ENCODE results near the gene DHRS3. TPM values are rescaled to one million over a fixed set of nuclear protein-coding genes. Genes with fewer than 3 reads are reported as not detected.

Gene DHRS3
- total and polyA plus RNA-seq, 8 donors: 47.7 to 98.6 (median 62.0) TPM

- 82 to 94% methylated on average over 2 of the region's 2 CpGs for WGBS, 2 donors
- no peak for TF ChIP-seq CTCF (IDR thresholded peaks at IDR 0.05)
- DNase-seq (no peak), FAIRE-seq (no peak), ATAC-seq (no peak)
- Histone ChIP-seq H3K27me3 (no peaks in the 10 kb centered on the region), H3K4me1 (no peaks in the 10 kb centered on the region), H3K9me3 (no peaks in the 10 kb centered on the region), H3K27ac (no peak overlapping the region), H3K4me3 (no peak overlapping the region), H3K36me3 (no peaks in the 10 kb centered on the region)
- intact Hi-C loops (cut with DNase I): no loop called here
Measured at GRCh38 chr1:12644829-12645228, 26.8 kb upstream of the DHRS3 start.

GRCh38 chr1:12644237-12644636, 26.2 kb upstream of the DHRS3 start:
- no peak overlapping the region for H3K27ac ChIP-seq
- DNase-seq: no peak
- H3K4me3 ChIP-seq: no peak overlapping the region
- no peak for ATAC-seq
- no peaks in the 10 kb centered on the region for H3K27me3 ChIP-seq
- intact Hi-C loops (cut with DNase I): no loop called here
- no peak for TF ChIP-seq CTCF (IDR thresholded peaks at IDR 0.05)
- no peaks in the 10 kb centered on the region for H3K36me3 ChIP-seq
- 82 to 98% methylated on average over 2 of the region's 2 CpGs for WGBS, 2 donors
- no peaks in the 10 kb centered on the region for H3K9me3 ChIP-seq
- H3K4me1 ChIP-seq: no peaks in the 10 kb centered on the region
- no peak for FAIRE-seq

GRCh38 chr1:12643785-12644184, 25.8 kb upstream of the DHRS3 start, which contains the start of gene AADACL4:
Gene AADACL4 (plus strand): TSS chr1:12644085. CDS start chr1:12644547, 462 bp downstream.
- no peaks in the 10 kb centered on the region for H3K9me3 ChIP-seq
- H3K27ac ChIP-seq: no peak within 1 kb of the TSS
- 88 to 94% methylated on average over 7 of the region's 7 CpGs for WGBS, 2 donors
- no peaks in the 10 kb centered on the region for H3K36me3 ChIP-seq
- ATAC-seq: no peak
- no peak within 1 kb of the TSS for H3K4me3 ChIP-seq
- TF ChIP-seq CTCF (IDR thresholded peaks at IDR 0.05): no peak
- intact Hi-C loops (cut with DNase I): no loop called here
- H3K4me1 ChIP-seq: no peaks in the 10 kb centered on the region
- no peaks in the 10 kb centered on the region for H3K27me3 ChIP-seq
- no peak for DNase-seq
- FAIRE-seq: no peak

GRCh38 chr1:12643079-12643478, 25.1 kb upstream of the DHRS3 start:
- no peak for TF ChIP-seq CTCF (IDR thresholded peaks at IDR 0.05)
- Histone ChIP-seq H3K36me3 (no peaks in the 10 kb centered on the region), H3K4me1 (no peaks in the 10 kb centered on the region), H3K4me3 (no peak overlapping the region), H3K27ac (no peak overlapping the region), H3K27me3 (no peaks in the 10 kb centered on the region), H3K9me3 (no peaks in the 10 kb centered on the region)
- no peak for FAIRE-seq
- WGBS, 2 donors: 84 to 90% methylated on average over 2 of the region's 2 CpGs
- ATAC-seq: no peak
- DNase-seq: no peak
- intact Hi-C loops (cut with DNase I): no loop called here

GRCh38 chr1:12640958-12641272, 22.9 kb upstream of the DHRS3 start:
- intact Hi-C loops (cut with DNase I): no loop called here
- H3K4me1 ChIP-seq: no peaks in the 10 kb centered on the region
- no peak overlapping the region for H3K27ac ChIP-seq
- no peak for FAIRE-seq
- no peak for ATAC-seq
- H3K36me3 ChIP-seq: no peaks in the 10 kb centered on the region
- DNase-seq: no peak
- H3K4me3 ChIP-seq: no peak overlapping the region
- H3K27me3 ChIP-seq: no peaks in the 10 kb centered on the region
- no peak for TF ChIP-seq CTCF (IDR thresholded peaks at IDR 0.05)
- no peaks in the 10 kb centered on the region for H3K9me3 ChIP-seq
